ENCODE measurements around the gene P2RY2. TPM values are rescaled to one million over a fixed set of nuclear protein-coding genes. Genes with fewer than 3 reads are reported as not detected.

Gene P2RY2
- total and polyA plus RNA-seq, 10 of the 15 experiments (the other 5 are each of a cell fraction or from before 2014, with no cell fraction given) = 0.03 to 0.23 (median 0.17) TPM; not detected in 7

GRCh38 chr11:73218106-73218829 is at the start of gene P2RY2 (continued):
- no peak for TF ChIP-seq NKRF (conservative IDR thresholded peaks at IDR 0.05)
- no peak for TF ChIP-seq ZNF207 (IDR thresholded peaks at IDR 0.05; ENCODE audit: borderline replicate concordance)

- no peak overlapping the region for H3K9ac ChIP-seq (ENCODE audit: control insufficient read depth, insufficient read depth, low read length)
- no peak overlapping the region for H3K4me3 ChIP-seq
- ATAC-seq = no peak
- no peaks in the 10 kb centered on the region for H3K36me3 ChIP-seq (ENCODE audit: control insufficient read depth in 2 of 2, insufficient read depth in 2 of 2, low read length in 1 of 2)
- no peak for FAIRE-seq
- POLR2A ChIA-PET = interaction anchor here (0.6 to 14.7 kb wide), 5 partner anchors 9 to 245 kb away, joined by 3 to 384 read pairs (median 6); partner anchors contain the start of gene FCHSD2
- H3K79me2 ChIP-seq (ENCODE audit: control insufficient read depth, insufficient read depth, low read length) = no peaks in the 10 kb centered on the region
- H3K27ac ChIP-seq (ENCODE audit: control insufficient read depth, insufficient read depth) = no peak overlapping the region
- H3K9me3 ChIP-seq (replicated peaks; ENCODE audit: control insufficient read depth, insufficient read depth, low read length) = no peaks in the 10 kb centered on the region
- WGBS (ENCODE audit: insufficient coverage, insufficient replicate concordance, low lambda C conversion rate, missing lambda C conversion rate) = 87% methylated on average over 11 of the region's 11 CpGs
- CTCF ChIA-PET = interaction anchor here (0.6 to 8.8 kb wide), 6 partner anchors 9 to 66 kb away, joined by 3 to 86 read pairs (median 3); no protein-coding TSS in a partner anchor
- DNase-seq (ENCODE audit: low read depth, low spot score) = no peak
- intact Hi-C loops (cut with micrococcal nuclease; ENCODE audit: unreplicated experiment) = no loop called here
- H3K4me1 ChIP-seq (ENCODE audit: control insufficient read depth, insufficient read depth, low read length) = peaks cover 28% of the 10 kb centered on the region
- RAD21 ChIA-PET (ENCODE audit: unreplicated experiment) = interaction anchor here (0.8 to 19.6 kb wide), 2 partner anchors 11 to 24 kb away, joined by 4 to 441 read pairs; partner anchors contain the start of gene FCHSD2
- H3K27me3 ChIP-seq (replicated peaks in 1 of 2; ENCODE audit: control insufficient read depth in 2 of 2, insufficient read depth in 2 of 2, low read length in 1 of 2) = no peaks in the 10 kb centered on the region
- no peak overlapping the region for H2AFZ ChIP-seq (ENCODE audit: control insufficient read depth, low read depth, low read length)
- SMC1A ChIA-PET (ENCODE audit: uncharacterized antibody, unreplicated experiment) = interaction anchor here (0.9 to 26.8 kb wide), 3 partner anchors 9 to 192 kb away, joined by 3 to 926 read pairs (median 7); partner anchors contain the start of gene FCHSD2
- no peaks in the 10 kb centered on the region for H4K20me1 ChIP-seq (ENCODE audit: control insufficient read depth, insufficient read depth)
- no peak overlapping the region for H3K4me2 ChIP-seq (ENCODE audit: control insufficient read depth, insufficient read depth)
- in situ Hi-C loops (cut with MboI) = no loop called here
- no TSS peak for BruUV-seq (replicated peaks)
- TF ChIP-seq ZNF687 (IDR thresholded peaks at IDR 0.05) (no peak), NRF1 (conservative IDR thresholded peaks at IDR 0.05; ENCODE audit: low read depth, low read length) (no peak), CBX5 (IDR thresholded peaks at IDR 0.05; ENCODE audit: low read depth) (no peak), FOXM1 (IDR thresholded peaks at IDR 0.05; ENCODE audit: low read depth, low read length) (no peak), NR2C1 (IDR thresholded peaks at IDR 0.05) (no peak), ZBTB33 (IDR thresholded peaks at IDR 0.05) (no peak), RAD51 (IDR thresholded peaks at IDR 0.05) (no peak), POLR2AphosphoS5 (IDR thresholded peaks at IDR 0.05; ENCODE audit: low read length) (no peak)
Measured at GRCh38 chr11:73168925-73169579, 49.0 kb upstream of the P2RY2 start.

Data from GM12878 (cell line).